Fibroblast of lung (primary cell): ENCODE results near the gene SGSM2.

ENCODE experiments used
- EZH2 ChIP-seq: IDR thresholded peaks from 2 replicates; pipeline ENCODE4 v1.5.1; 2012; ENCODE audit warnings: low read length, control low read depth, mild to moderate bottlenecking; ENCODE audit errors: missing control alignments
- TF ChIP-seq, protein P1 (sequence below), 2 donors: IDR thresholded peaks in 1 of 2; conservative IDR thresholded peaks in 1 of 2; 1 replicate in 1 of 2; 2 replicates in 1 of 2; pipeline ENCODE4 v1.5.1; 2011 to 2012; ENCODE audit warnings: low read length in 2 of 2, control low read depth in 1 of 2, inconsistent platforms in 1 of 2, low read depth in 1 of 2, mild to moderate bottlenecking in 1 of 2

- TF ChIP-seq, protein P1, sequence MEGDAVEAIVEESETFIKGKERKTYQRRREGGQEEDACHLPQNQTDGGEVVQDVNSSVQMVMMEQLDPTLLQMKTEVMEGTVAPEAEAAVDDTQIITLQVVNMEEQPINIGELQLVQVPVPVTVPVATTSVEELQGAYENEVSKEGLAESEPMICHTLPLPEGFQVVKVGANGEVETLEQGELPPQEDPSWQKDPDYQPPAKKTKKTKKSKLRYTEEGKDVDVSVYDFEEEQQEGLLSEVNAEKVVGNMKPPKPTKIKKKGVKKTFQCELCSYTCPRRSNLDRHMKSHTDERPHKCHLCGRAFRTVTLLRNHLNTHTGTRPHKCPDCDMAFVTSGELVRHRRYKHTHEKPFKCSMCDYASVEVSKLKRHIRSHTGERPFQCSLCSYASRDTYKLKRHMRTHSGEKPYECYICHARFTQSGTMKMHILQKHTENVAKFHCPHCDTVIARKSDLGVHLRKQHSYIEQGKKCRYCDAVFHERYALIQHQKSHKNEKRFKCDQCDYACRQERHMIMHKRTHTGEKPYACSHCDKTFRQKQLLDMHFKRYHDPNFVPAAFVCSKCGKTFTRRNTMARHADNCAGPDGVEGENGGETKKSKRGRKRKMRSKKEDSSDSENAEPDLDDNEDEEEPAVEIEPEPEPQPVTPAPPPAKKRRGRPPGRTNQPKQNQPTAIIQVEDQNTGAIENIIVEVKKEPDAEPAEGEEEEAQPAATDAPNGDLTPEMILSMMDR (conservative IDR thresholded peaks at IDR 0.05 in 1 of 2, IDR thresholded peaks at IDR 0.05 in 1 of 2; ENCODE audit: low read depth in 1 of 2, low read length in 2 of 2): no peak
- no peak for TF ChIP-seq EZH2
Observed at GRCh38 chr17:2319051-2319450, 18.2 kb upstream of the SGSM2 start.
